Activated CD4-positive, alpha-beta T cell treated with anti-CD3 and anti-CD28 coated beads for 4 hours (primary cell): ENCODE data around the gene COBL.

Experiments
- DNase-seq, 2 donors: peaks; one replicate each; pipeline ENCODE4 v3.0.0-alpha.2; 2020

COBL gene

GRCh38 chr7:51300762-51301674 lies 15.6 kb downstream of the COBL start:
- no peak for DNase-seq

- DNase-seq: no peak
These were observed 17.0 kb downstream of the COBL start for GRCh38 chr7:51299391-51300133.

- DNase-seq: no peak
These were observed 17.7 kb downstream of the COBL start for GRCh38 chr7:51298912-51299311.

GRCh38 chr7:51297986-51298385 lies 18.6 kb downstream of the COBL start:
- no peak for DNase-seq

GRCh38 chr7:51295440-51296245 lies 21.0 kb downstream of the COBL start:
- no peak for DNase-seq

- no peak for DNase-seq
These were observed 24.0 kb downstream of the COBL start for GRCh38 chr7:51292596-51292995.

GRCh38 chr7:51290702-51291540 lies 25.7 kb downstream of the COBL start:
- no peak for DNase-seq

- DNase-seq: no peak
These were observed 26.3 kb downstream of the COBL start for GRCh38 chr7:51290304-51290637.

- no peak for DNase-seq
These were observed 26.8 kb downstream of the COBL start for GRCh38 chr7:51289623-51290303.

- DNase-seq: no peak
These were observed 27.6 kb downstream of the COBL start for GRCh38 chr7:51288896-51289622.

- no peak for DNase-seq
These were observed 30.2 kb downstream of the COBL start for GRCh38 chr7:51286401-51286800.

- no peak for DNase-seq
These were observed 36.5 kb downstream of the COBL start for GRCh38 chr7:51280156-51280555.

- no peak for DNase-seq
These were observed 37.1 kb downstream of the COBL start for GRCh38 chr7:51279391-51280023.

GRCh38 chr7:51278797-51279196 lies 37.8 kb downstream of the COBL start:
- DNase-seq: no peak

GRCh38 chr7:51276967-51277366 lies 39.6 kb downstream of the COBL start:
- no peak for DNase-seq

- DNase-seq: no peak
These were observed 40.5 kb downstream of the COBL start for GRCh38 chr7:51276091-51276605.

GRCh38 chr7:51275532-51275931 lies 41.1 kb downstream of the COBL start:
- no peak for DNase-seq

- no peak for DNase-seq
These were observed 41.7 kb downstream of the COBL start for GRCh38 chr7:51274955-51275354.

- DNase-seq: no peak
These were observed 42.6 kb downstream of the COBL start for GRCh38 chr7:51274001-51274400.

GRCh38 chr7:51273360-51273759 lies 43.2 kb downstream of the COBL start:
- DNase-seq: no peak
